K562 (cell line): ENCODE data around the gene NUDT21. TPM values are rescaled to one million over a fixed set of nuclear protein-coding genes. Genes with fewer than 3 reads are reported as not detected.
A peak's percentile ranks its signal among the peaks of the same experiment; 100 is the strongest.

ENCODE experiments used
- CTBP1 ChIP-seq: fragments of 450-650 bp; IDR thresholded peaks from 2 replicates; pipeline ENCODE4 v1.6.1; 2016; ENCODE audit warnings: borderline replicate concordance
- CTCFL ChIP-seq: IDR thresholded peaks from 2 replicates; pipeline ENCODE4 v1.6.1; 2011; ENCODE audit warnings: borderline replicate concordance, low read depth, mild to moderate bottlenecking, moderate library complexity, low read length; ENCODE audit not compliant: insufficient read depth, poor library complexity, severe bottlenecking
- GMEB1 ChIP-seq: fragments of 250-450 bp; sonication (Bioruptor Pico); IDR thresholded peaks from 2 replicates; pipeline ENCODE4 v1.4.0; 2020; ENCODE audit warnings: mild to moderate bottlenecking
- NR2C2 ChIP-seq, 2 experiments: fragments of 200-800 bp in 1 of 2; sonication (Bioruptor generic) in 1 of 2; sonication (generic) in 1 of 2; formaldehyde crosslinking in 1 of 2; IDR thresholded peaks; 2 replicates each; pipeline versions ENCODE4 v1.6.1 to v1.8.0; 2016 to 2022; ENCODE audit warnings: mild to moderate bottlenecking in 1 of 2, missing compliant biosample characterization in 1 of 2, missing genetic modification characterization in 1 of 2, missing genetic modification reagents in 1 of 2
- RCOR1 ChIP-seq, 2 experiments: IDR thresholded peaks; 2 replicates each; pipeline ENCODE4 v1.6.1; 2012; ENCODE audit warnings: low read depth in 2 of 2, low read length in 2 of 2, borderline replicate concordance in 1 of 2, improper control_type of control experiment in 1 of 2
- UBTF ChIP-seq, 2 experiments: IDR thresholded peaks; 2 replicates each; pipeline ENCODE4 v1.6.1; 2012; ENCODE audit warnings: improper control_type of control experiment in 2 of 2, low read depth in 2 of 2, low read length in 2 of 2, borderline replicate concordance in 1 of 2
- WHSC1 ChIP-seq: IDR thresholded peaks from one replicate; pipeline ENCODE4 v1.6.1; 2012; ENCODE audit warnings: low read length, control low read depth, inconsistent platforms
- ZNF511 ChIP-seq: sonication (generic); formaldehyde crosslinking; IDR thresholded peaks from 2 replicates; pipeline ENCODE4 v1.8.0; 2022; ENCODE audit warnings: mild to moderate bottlenecking, missing genetic modification reagents
- ZNF592 ChIP-seq: fragments of 450-650 bp; IDR thresholded peaks from 2 replicates; pipeline ENCODE4 v1.6.1; 2017; ENCODE audit warnings: antibody characterized with exemption, mild to moderate bottlenecking
- polyA plus RNA-seq, 8 experiments: library from polyadenylated mRNA; depleted of rRNA in 4 of 8; stranded (reverse) in 5 of 8; unstranded in 3 of 8; fragments of >200 nt; fragmentation: Nextera tagmentation in 2 of 8; fragmentation: Illumina TruSeq in 1 of 8; extraction: Ambion mirVana in 2 of 8; extraction: Trizol in 1 of 8; gene quantifications; 2 replicates each; pipeline versions ENCODE4 v1.2.1 to v1.2.3, GENCODE V29; 2011 to 2014; ENCODE audit warnings: inconsistent platforms in 1 of 8, missing spikeins in 1 of 8
- total RNA-seq, 7 experiments: library from RNA; depleted of rRNA in 6 of 7; stranded (reverse); fragments of >200 nt in 6 of 7; fragmentation: Illumina TruSeq in 2 of 7; extraction: Trizol in 2 of 7; gene quantifications; 2 replicates each; pipeline versions ENCODE4 v1.2.1 to v1.2.3, GENCODE V29; 2011 to 2021; ENCODE audit warnings: low replicate concordance in 1 of 7

NUDT21 gene
- total and polyA plus RNA-seq, 9 of the 15 experiments (the other 6 are each of a cell fraction or from before 2014, with no cell fraction given), result 62.4 to 218 (median 121) TPM

- TF ChIP-seq ZNF592 (peak; percentile 26; the same call in 1 of the 2 replicates), CTBP1 (peak; percentile 76; the same call in 1 of the 2 replicates), ZNF511 (CRISPR knock-in tag) (no peak), RCOR1 (IDR thresholded peaks at IDR 0.05; ENCODE audit: borderline replicate concordance in 1 of 2, low read depth in 2 of 2, low read length in 2 of 2) (peak in 1 of 2 experiments; percentile 59; a peak in 2 of 4 replicates), UBTF (IDR thresholded peaks at IDR 0.05; ENCODE audit: borderline replicate concordance in 1 of 2, low read depth in 2 of 2, low read length in 2 of 2) (peak in 1 of 2 experiments; percentile 85; a peak in 2 of 4 replicates), WHSC1 (no peak), CTCFL (peak; percentile 88), GMEB1 (CRISPR knock-in tag) (peak; percentile 73), NR2C2 (CRISPR knock-in tag; IDR thresholded peaks at IDR 0.05) (no peak), NR2C2 (tag; IDR thresholded peaks at IDR 0.05) (0 out of 2 replicates have a peak, but pooled peaks have one; percentile 43)
- TF ChIP-seq, all 486 proteins: peak for 34
These were observed 25.7 kb downstream of the NUDT21 start, which contains the start of gene AMFR (continued) for GRCh38 chr16:56425439-56425832.
